ENCODE measurements around the gene KAZN. TPM values are rescaled to one million over a fixed set of nuclear protein-coding genes. Genes with fewer than 3 reads are reported as not detected.

Gene KAZN
- total and polyA plus RNA-seq, 11 donors, result 0.65 to 6.5 (median 2.3) TPM

DNA sequence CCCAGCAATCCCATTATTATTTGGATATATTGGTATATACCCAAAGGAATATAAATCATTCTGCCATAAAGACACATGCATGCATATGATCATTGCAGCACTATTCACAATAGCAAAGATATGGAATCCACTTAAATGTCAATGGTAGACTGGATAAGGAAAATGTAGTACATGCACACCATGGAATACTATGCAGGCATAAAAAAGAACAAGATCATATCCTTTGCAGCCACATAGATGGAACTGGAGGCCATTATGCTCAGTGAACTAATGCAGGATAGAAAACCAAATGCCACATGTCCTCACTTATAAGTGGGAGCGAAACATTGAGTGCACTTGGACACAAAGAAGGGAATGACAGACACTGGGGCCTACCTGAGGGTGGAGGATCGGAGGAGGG is 24.6 kb downstream of the KAZN start:
- 92 to 100% (median 97%) methylated on average over 2 of the region's 2 CpGs for WGBS, 4 donors
- DNase-seq, result no peak
- no peak overlapping the region for H3K27ac ChIP-seq
- peaks cover 0 to 21% (median 0%) of the 10 kb centered on the region in 9 donors for H3K27me3 ChIP-seq
- H3K4me1 ChIP-seq, result no peaks in the 10 kb centered on the region
- peaks cover 0 to 9% (median 0%) of the 10 kb centered on the region in 12 donors for H3K9me3 ChIP-seq
- H3K4me3 ChIP-seq, result no peak overlapping the region
- ATAC-seq, result no peak
- intact Hi-C loops (cut with DNase I), result no loop called here
- no peaks in the 10 kb centered on the region for H3K36me3 ChIP-seq
- no peak for TF ChIP-seq POLR2A (IDR thresholded peaks at IDR 0.05)
- TF ChIP-seq, protein P1, sequence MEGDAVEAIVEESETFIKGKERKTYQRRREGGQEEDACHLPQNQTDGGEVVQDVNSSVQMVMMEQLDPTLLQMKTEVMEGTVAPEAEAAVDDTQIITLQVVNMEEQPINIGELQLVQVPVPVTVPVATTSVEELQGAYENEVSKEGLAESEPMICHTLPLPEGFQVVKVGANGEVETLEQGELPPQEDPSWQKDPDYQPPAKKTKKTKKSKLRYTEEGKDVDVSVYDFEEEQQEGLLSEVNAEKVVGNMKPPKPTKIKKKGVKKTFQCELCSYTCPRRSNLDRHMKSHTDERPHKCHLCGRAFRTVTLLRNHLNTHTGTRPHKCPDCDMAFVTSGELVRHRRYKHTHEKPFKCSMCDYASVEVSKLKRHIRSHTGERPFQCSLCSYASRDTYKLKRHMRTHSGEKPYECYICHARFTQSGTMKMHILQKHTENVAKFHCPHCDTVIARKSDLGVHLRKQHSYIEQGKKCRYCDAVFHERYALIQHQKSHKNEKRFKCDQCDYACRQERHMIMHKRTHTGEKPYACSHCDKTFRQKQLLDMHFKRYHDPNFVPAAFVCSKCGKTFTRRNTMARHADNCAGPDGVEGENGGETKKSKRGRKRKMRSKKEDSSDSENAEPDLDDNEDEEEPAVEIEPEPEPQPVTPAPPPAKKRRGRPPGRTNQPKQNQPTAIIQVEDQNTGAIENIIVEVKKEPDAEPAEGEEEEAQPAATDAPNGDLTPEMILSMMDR (IDR thresholded peaks at IDR 0.05), result no peak

DNA sequence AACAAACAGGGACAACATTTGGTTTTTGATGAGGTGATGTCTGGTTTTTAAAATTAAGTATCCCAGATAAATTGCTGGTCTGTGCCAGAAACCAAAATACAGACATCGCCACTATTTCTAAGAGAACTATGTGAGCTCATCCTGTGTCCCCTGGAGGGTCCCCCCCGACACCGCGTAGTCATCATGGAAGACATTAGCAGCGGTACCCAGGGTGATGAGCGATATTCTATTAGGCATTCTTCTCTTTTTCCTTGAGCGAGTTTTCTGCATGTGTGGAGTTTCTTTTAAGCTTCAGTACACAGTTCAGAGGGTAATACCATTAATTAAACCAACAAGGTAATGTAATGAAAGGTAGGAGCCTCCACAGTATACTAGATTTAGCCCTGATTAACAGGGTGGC is 26.5 kb downstream of the KAZN start:
- H3K27ac ChIP-seq, result no peak overlapping the region
- no peak for TF ChIP-seq POLR2A (IDR thresholded peaks at IDR 0.05)
- TF ChIP-seq, protein P1 (IDR thresholded peaks at IDR 0.05), result no peak
- peaks cover 0 to 4% (median 0%) of the 10 kb centered on the region in 12 donors for H3K4me1 ChIP-seq
- H3K4me3 ChIP-seq, result no peak overlapping the region
- DNase-seq (no peak), ATAC-seq (no peak)
- peaks cover 0 to 11% (median 0%) of the 10 kb centered on the region in 9 donors for H3K27me3 ChIP-seq
- H3K9me3 ChIP-seq, result no peaks in the 10 kb centered on the region
- no peaks in the 10 kb centered on the region for H3K36me3 ChIP-seq
- intact Hi-C loops (cut with DNase I), result no loop called here
- 88 to 95% (median 92%) methylated on average over 7 of the region's 7 CpGs for WGBS, 4 donors

DNA sequence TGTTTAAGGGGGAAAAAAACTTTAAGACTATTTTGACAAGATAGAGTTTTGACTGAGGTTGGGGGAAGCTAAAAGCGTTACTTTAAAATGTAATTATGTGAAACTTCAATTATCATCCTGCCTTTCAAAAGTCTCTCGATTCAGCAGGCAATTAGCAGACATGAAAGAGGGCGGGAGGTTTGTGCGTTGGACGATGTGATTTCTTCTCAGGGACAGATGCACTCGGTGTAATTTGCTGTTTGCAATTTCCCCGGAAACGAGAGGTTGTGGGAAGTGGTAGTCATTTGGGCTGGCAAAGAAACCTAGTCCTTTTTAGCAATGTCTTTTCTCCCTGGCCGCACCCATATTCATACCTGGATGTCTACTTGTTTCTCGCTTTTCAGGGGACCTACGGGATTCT is 27.1 kb downstream of the KAZN start:
- ATAC-seq, result no peak
- H3K4me1 ChIP-seq, result peaks cover 0 to 4% (median 0%) of the 10 kb centered on the region in 12 donors
- intact Hi-C loops (cut with DNase I), result no loop called here
- TF ChIP-seq, protein P1 (IDR thresholded peaks at IDR 0.05), result no peak
- no peak for TF ChIP-seq POLR2A (IDR thresholded peaks at IDR 0.05)
- WGBS, 4 donors, result 78 to 85% (median 80%) methylated on average over 11 of the region's 11 CpGs
- no peaks in the 10 kb centered on the region for H3K9me3 ChIP-seq
- H3K27me3 ChIP-seq, result peaks cover 0 to 11% (median 0%) of the 10 kb centered on the region in 9 donors
- no peak overlapping the region for H3K27ac ChIP-seq
- no peak overlapping the region for H3K4me3 ChIP-seq
- H3K36me3 ChIP-seq, result no peaks in the 10 kb centered on the region
- DNase-seq, result no peak

DNA sequence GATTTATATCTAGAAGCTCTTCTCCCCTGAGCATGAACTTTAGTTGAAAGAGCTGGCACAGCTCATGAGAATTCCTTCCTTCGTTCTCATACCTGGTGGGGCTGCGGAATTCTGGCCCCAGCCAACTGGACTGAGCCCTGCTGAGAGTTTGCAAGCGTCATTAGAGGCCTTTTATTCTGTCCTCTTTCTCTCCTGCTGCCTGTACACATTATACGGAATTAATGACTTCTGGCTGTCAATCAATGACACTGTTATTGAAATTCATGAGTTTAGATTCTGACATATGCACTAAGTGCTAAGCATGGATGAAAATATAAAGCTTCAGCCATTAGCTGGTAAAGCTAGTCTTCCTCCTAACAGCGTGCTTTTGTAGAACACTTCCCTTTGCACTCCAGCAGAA is 27.5 kb downstream of the KAZN start:
- WGBS, 4 donors, result 81 to 84% (median 82%) methylated on average over 5 of the region's 5 CpGs
- H3K4me3 ChIP-seq, result no peak overlapping the region
- peaks cover 0 to 4% (median 0%) of the 10 kb centered on the region in 12 donors for H3K4me1 ChIP-seq
- ATAC-seq (no peak), DNase-seq (no peak)
- no peaks in the 10 kb centered on the region for H3K36me3 ChIP-seq
- H3K27ac ChIP-seq, result no peak overlapping the region
- peaks cover 0 to 11% (median 0%) of the 10 kb centered on the region in 9 donors for H3K27me3 ChIP-seq
- intact Hi-C loops (cut with DNase I), result no loop called here
- TF ChIP-seq, protein P1 (IDR thresholded peaks at IDR 0.05), result no peak
- TF ChIP-seq POLR2A (IDR thresholded peaks at IDR 0.05), result no peak
- H3K9me3 ChIP-seq, result no peaks in the 10 kb centered on the region
